Uterus (tissue), 2 donors: ENCODE results near the gene COL18A1.

Source experiments
- POLR2A ChIP-seq, 2 donors: fragments of 450-650 bp; IDR thresholded peaks; one replicate each; pipeline ENCODE4 v1.6.1; 2016; ENCODE audit warnings: antibody characterized with exemption in 2 of 2, mild to moderate bottlenecking in 1 of 2, moderate library complexity in 1 of 2
- TF ChIP-seq, protein P1 (sequence below), 4 experiments: fragments of 200-600 bp in 2 of 4; fragments of 450-650 bp in 2 of 4; sonication (generic) in 2 of 4; IDR thresholded peaks; one replicate each; pipeline ENCODE4 v1.5.1; 2016 to 2019; ENCODE audit warnings: antibody characterized with exemption in 4 of 4, mild to moderate bottlenecking in 2 of 4, moderate library complexity in 1 of 4

DNA sequence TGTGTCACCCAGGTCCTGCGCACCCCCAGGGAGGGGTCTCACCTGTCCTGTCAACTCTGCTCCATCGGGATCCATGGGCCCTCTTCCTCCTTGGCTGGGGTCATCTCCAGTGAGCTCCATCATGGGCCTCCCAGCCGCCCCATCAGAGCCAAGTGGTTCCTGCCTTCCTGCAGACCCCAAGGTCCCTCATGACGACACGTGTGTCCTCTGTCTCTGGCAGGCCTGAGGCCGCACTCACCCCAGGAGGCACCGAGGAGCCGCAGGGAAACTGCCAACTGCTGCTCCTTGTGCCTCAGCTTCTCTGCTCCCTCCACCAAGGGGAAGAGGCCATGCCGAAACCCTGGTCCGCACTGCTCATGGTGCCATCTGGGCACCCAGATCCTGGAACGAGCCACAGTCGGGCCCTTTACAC lies 46.8 kb downstream of the COL18A1 start:
- TF ChIP-seq, protein P1, sequence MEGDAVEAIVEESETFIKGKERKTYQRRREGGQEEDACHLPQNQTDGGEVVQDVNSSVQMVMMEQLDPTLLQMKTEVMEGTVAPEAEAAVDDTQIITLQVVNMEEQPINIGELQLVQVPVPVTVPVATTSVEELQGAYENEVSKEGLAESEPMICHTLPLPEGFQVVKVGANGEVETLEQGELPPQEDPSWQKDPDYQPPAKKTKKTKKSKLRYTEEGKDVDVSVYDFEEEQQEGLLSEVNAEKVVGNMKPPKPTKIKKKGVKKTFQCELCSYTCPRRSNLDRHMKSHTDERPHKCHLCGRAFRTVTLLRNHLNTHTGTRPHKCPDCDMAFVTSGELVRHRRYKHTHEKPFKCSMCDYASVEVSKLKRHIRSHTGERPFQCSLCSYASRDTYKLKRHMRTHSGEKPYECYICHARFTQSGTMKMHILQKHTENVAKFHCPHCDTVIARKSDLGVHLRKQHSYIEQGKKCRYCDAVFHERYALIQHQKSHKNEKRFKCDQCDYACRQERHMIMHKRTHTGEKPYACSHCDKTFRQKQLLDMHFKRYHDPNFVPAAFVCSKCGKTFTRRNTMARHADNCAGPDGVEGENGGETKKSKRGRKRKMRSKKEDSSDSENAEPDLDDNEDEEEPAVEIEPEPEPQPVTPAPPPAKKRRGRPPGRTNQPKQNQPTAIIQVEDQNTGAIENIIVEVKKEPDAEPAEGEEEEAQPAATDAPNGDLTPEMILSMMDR (IDR thresholded peaks at IDR 0.05) = no peak
- no peak for TF ChIP-seq POLR2A (IDR thresholded peaks at IDR 0.05)
